Myometrial cell (primary cell): ENCODE data around the gene MAP4K1. TPM values are rescaled to one million over a fixed set of nuclear protein-coding genes. Genes with fewer than 3 reads are reported as not detected.

Experiments
- total RNA-seq: library from RNA; depleted of rRNA; stranded (reverse); fragments of >200 nt; gene quantifications from 2 replicates; pipeline ENCODE4 v1.2.3, GENCODE V29; 2015

Gene MAP4K1
- total RNA-seq = 1.2 TPM in 1 of 2 replicates, not detected in the other

DNA sequence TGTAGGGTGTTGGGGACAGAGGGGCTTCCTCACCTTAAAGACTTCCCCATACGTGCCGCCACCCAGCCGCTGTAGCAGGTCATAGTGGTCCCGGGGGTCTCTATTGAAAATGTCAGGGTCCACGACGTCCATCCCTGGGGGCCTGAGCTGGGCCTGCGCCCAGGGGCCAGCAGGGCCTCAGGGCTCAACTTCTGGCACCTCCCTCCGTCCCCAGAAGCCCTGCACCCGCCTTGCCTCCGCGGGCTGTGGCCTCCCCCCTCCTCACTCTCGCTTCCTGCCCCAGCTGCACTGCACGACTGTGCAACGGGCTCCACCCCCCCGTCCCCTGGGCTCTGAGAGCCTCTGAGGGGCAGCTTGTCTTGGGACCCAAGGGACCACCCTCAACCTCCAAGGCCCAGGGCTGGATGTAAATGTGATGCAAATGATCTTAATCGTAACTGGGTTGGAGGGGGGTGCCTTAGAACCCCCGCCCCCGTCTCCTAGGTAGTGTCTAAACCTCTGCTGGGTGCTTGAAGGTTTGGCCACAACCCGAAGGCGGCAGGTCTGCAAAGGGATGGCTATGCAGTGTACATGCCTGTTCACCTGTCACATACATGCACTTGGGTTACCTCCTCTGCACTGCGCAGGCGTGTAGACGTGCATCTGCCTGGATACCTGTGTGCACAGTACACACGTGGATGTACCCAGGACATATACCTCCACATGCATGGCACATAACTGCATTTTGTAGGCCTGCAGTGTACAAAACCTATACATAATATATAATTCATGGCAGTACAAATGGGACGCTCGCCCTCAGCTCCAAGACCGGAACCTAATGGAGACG is at the start of gene MAP4K1:
Gene MAP4K1 (minus strand): TSS at position 190 of the 826 bp plus-strand sequence. CDS start 58 bp downstream, at position 132.

GRCh38 chr19:38647368-38647965 is 29.7 kb upstream of the MAP4K1 start, which contains the start of gene ACTN4:
TSS of gene ACTN4 (plus strand) at chr19:38647649. CDS start at chr19:38647746, 97 bp downstream.

DNA sequence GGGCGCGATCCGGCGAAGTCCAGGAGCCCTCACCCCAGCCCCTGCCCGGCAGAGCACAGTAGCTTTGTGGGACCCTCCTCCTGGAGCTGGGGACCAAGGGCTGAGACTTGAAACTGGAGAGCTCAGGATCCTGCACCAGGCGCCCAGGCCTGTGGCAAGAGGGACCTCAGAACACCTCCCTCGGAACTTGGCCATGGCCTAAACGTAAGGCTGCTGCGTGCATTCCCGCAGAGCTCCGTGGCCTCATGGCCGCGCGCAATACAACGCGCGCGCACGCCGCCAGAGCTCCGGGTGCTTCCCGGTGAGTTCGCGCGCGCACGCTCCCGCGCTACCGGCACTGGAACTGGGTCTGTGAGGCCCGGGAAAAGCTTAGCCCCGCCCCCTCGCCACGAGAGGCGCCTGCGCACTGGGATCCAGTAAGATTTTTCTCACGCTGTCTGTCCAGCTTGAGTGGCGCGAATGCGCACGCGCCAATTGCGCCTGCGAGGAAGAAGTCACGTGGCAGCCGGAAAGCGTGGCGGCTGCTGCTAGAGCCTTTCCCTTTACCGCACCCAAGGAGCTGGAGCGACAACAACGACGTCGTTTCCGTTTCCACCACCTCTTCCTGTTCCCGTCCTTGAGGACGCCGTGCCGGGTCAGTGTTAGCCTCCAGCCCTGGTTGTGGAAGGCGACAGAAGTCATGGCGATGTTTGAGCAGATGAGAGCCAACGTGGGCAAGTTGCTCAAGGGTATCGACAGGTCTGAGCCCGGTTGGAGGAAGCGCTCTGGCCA is 1.0 kb upstream of the MAP4K1 start, which contains the start of gene EIF3K:
Gene EIF3K (plus strand): TSS at position 599 of the 771 bp plus-strand sequence. CDS start 81 bp downstream, at position 680.

Other genes with a start within 250 kb of the MAP4K1 start
- gene PSMD8, start 243.4 kb downstream of the MAP4K1 start, total RNA-seq = 491 and 548 TPM in 2 replicates
- 0.18 and 1.2 TPM in 2 replicates for gene GGN, start 229.9 kb downstream of the MAP4K1 start, total RNA-seq
- 1.7 and 2.5 TPM in 2 replicates for gene SPRED3, start 229.3 kb downstream of the MAP4K1 start, total RNA-seq
- gene FAM98C, start 214.9 kb downstream of the MAP4K1 start, total RNA-seq = 14.9 and 17.3 TPM in 2 replicates
- not detected in 2 replicates for gene RASGRP4, start 191.7 kb downstream of the MAP4K1 start, total RNA-seq
- gene RYR1, start 184.3 kb downstream of the MAP4K1 start, total RNA-seq = under 0.01 TPM in 1 of 2 replicates, not detected in the other
- 515 and 517 TPM in 2 replicates for gene EIF3K, start 1.2 kb upstream of the MAP4K1 start, total RNA-seq
- gene ACTN4, start 29.7 kb upstream of the MAP4K1 start, total RNA-seq = 411 and 523 TPM in 2 replicates
- gene CAPN12, start 126.5 kb upstream of the MAP4K1 start, total RNA-seq = 0.29 and 0.35 TPM in 2 replicates
- not detected in 2 replicates for gene LGALS7, start 155.6 kb upstream of the MAP4K1 start, total RNA-seq
- gene LGALS7B, start 171.2 kb upstream of the MAP4K1 start, total RNA-seq = not detected in 2 replicates
- gene LGALS4, start 195.0 kb upstream of the MAP4K1 start, total RNA-seq = not detected in 2 replicates
- 25.3 and 49.9 TPM in 2 replicates for gene ECH1, start 213.8 kb upstream of the MAP4K1 start, total RNA-seq
- 314 and 362 TPM in 2 replicates for gene HNRNPL, start 232.0 kb upstream of the MAP4K1 start, total RNA-seq